ENCODE measurements around the gene DND1.

DNA sequence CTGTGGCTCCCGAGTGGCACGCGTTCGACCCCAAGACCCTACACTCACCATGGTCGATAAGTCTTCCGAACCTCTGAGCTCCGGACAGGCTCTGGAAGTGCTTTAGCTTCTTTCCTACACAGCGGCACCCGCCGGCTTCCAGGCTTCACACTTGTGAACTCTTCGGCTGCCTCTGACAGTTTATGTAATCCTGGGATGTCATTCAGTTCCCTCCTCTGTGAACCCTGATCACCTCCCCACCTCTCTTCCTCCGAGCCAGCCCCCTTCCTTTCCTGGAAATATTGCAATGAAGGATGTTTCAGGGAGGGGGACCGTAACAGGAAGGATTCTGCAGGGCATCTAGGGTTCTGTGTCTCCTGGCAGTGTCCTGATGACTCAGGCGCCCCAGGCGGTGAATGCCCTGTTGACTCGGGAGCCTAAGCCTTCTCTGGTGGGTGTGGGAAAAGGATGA, 40.3 kb downstream of the DND1 start, which contains the start of gene CD14:
- TF ChIP-seq POLR2A (IDR thresholded peaks at IDR 0.05) = no peak
- TF ChIP-seq, protein P1, sequence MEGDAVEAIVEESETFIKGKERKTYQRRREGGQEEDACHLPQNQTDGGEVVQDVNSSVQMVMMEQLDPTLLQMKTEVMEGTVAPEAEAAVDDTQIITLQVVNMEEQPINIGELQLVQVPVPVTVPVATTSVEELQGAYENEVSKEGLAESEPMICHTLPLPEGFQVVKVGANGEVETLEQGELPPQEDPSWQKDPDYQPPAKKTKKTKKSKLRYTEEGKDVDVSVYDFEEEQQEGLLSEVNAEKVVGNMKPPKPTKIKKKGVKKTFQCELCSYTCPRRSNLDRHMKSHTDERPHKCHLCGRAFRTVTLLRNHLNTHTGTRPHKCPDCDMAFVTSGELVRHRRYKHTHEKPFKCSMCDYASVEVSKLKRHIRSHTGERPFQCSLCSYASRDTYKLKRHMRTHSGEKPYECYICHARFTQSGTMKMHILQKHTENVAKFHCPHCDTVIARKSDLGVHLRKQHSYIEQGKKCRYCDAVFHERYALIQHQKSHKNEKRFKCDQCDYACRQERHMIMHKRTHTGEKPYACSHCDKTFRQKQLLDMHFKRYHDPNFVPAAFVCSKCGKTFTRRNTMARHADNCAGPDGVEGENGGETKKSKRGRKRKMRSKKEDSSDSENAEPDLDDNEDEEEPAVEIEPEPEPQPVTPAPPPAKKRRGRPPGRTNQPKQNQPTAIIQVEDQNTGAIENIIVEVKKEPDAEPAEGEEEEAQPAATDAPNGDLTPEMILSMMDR (IDR thresholded peaks at IDR 0.05) = no peak
